ENCODE results near the gene PASK. TPM values are rescaled to one million over a fixed set of nuclear protein-coding genes. Genes with fewer than 3 reads are reported as not detected.

Gene PASK
- total RNA-seq, 1 donor from 2014 or later: 60.4 TPM

- no peak overlapping the region for H3K4me3 Mint-ChIP-seq (ENCODE audit: low read depth)
- H3K27ac Mint-ChIP-seq: no peak overlapping the region
- H3K27me3 Mint-ChIP-seq: peaks cover 11% of the 10 kb centered on the region
- peaks cover 1% of the 10 kb centered on the region for H3K36me3 Mint-ChIP-seq (ENCODE audit: insufficient read depth)
- DNase-seq (ENCODE audit: low spot score, unreplicated experiment): no peak
- H3K9me3 Mint-ChIP-seq (ENCODE audit: low read depth): no peaks in the 10 kb centered on the region
- no peaks in the 10 kb centered on the region for H3K4me1 Mint-ChIP-seq (ENCODE audit: low read depth)
- TF ChIP-seq CTCF (IDR thresholded peaks at IDR 0.05; ENCODE audit: unreplicated experiment): no peak
Measured at GRCh38 chr2:241070361-241070760, 78.9 kb downstream of the PASK start.

- no peak for DNase-seq (ENCODE audit: low spot score, unreplicated experiment)
- peaks cover 1% of the 10 kb centered on the region for H3K36me3 Mint-ChIP-seq (ENCODE audit: insufficient read depth)
- no peak overlapping the region for H3K4me3 Mint-ChIP-seq (ENCODE audit: low read depth)
- no peaks in the 10 kb centered on the region for H3K9me3 Mint-ChIP-seq (ENCODE audit: low read depth)
- H3K4me1 Mint-ChIP-seq (ENCODE audit: low read depth): no peaks in the 10 kb centered on the region
- TF ChIP-seq CTCF (IDR thresholded peaks at IDR 0.05; ENCODE audit: unreplicated experiment): no peak
- H3K27ac Mint-ChIP-seq: no peak overlapping the region
- H3K27me3 Mint-ChIP-seq: peaks cover 11% of the 10 kb centered on the region
Measured at GRCh38 chr2:241069821-241070281, 79.4 kb downstream of the PASK start.

GRCh38 chr2:241068942-241069810 is 80.1 kb downstream of the PASK start:
- no peak for DNase-seq (ENCODE audit: low spot score, unreplicated experiment)
- no peak for TF ChIP-seq CTCF (IDR thresholded peaks at IDR 0.05; ENCODE audit: unreplicated experiment)
- Mint-ChIP-seq H3K27ac (no peak overlapping the region), H3K27me3 (peaks cover 11% of the 10 kb centered on the region), H3K4me1 (ENCODE audit: low read depth) (no peaks in the 10 kb centered on the region), H3K36me3 (ENCODE audit: insufficient read depth) (no peaks in the 10 kb centered on the region), H3K9me3 (ENCODE audit: low read depth) (no peaks in the 10 kb centered on the region), H3K4me3 (ENCODE audit: low read depth) (no peak overlapping the region)

GRCh38 chr2:241068136-241068941 is 80.9 kb downstream of the PASK start:
- Mint-ChIP-seq H3K4me1 (ENCODE audit: low read depth) (no peaks in the 10 kb centered on the region), H3K36me3 (ENCODE audit: insufficient read depth) (no peaks in the 10 kb centered on the region), H3K27ac (no peak overlapping the region), H3K9me3 (ENCODE audit: low read depth) (no peaks in the 10 kb centered on the region), H3K27me3 (peaks cover 11% of the 10 kb centered on the region), H3K4me3 (ENCODE audit: low read depth) (no peak overlapping the region)
- TF ChIP-seq CTCF (IDR thresholded peaks at IDR 0.05; ENCODE audit: unreplicated experiment): no peak
- no peak for DNase-seq (ENCODE audit: low spot score, unreplicated experiment)

- Mint-ChIP-seq H3K9me3 (ENCODE audit: low read depth) (no peaks in the 10 kb centered on the region), H3K27ac (no peak overlapping the region), H3K36me3 (ENCODE audit: insufficient read depth) (no peaks in the 10 kb centered on the region), H3K4me1 (ENCODE audit: low read depth) (no peaks in the 10 kb centered on the region), H3K4me3 (ENCODE audit: low read depth) (no peak overlapping the region), H3K27me3 (peaks cover 9% of the 10 kb centered on the region)
- no peak for TF ChIP-seq CTCF (IDR thresholded peaks at IDR 0.05; ENCODE audit: unreplicated experiment)
- DNase-seq (ENCODE audit: low spot score, unreplicated experiment): no peak
Measured at GRCh38 chr2:241067501-241068135, 81.7 kb downstream of the PASK start.
